GM21423 (cell line): ENCODE measurements around the gene CACNA2D1.

Experiments
- ATAC-seq: cut with Tn5 transposase; IDR thresholded peaks from one replicate; pipeline ENCODE4 v1.9.1; 2021; ENCODE audit warnings: mild to moderate bottlenecking, moderate library complexity; ENCODE audit not compliant: unreplicated experiment

The CACNA2D1 gene

GRCh38 chr7:82126576-82126975 lies 317.0 kb downstream of the CACNA2D1 start:
- no peak for ATAC-seq

DNA sequence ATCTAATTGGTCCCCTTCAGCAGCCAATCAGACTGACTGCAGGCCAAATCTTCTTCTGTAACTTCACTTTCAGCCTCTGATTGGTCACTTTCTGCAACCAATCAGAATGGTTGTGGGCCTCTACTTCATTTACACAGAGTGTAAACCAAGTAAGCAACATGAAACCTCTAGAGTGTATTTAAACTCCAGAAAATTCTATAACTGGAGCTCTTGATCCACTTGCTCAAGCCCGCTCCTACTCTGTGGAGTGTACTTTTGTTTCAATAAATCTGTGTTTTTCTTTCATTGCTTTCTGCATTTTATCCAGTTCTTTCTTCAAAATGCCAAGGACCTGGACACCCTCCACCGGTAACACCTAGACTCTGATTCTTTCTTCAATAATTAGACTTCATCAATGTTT lies 319.1 kb downstream of the CACNA2D1 start:
- no peak for ATAC-seq

DNA sequence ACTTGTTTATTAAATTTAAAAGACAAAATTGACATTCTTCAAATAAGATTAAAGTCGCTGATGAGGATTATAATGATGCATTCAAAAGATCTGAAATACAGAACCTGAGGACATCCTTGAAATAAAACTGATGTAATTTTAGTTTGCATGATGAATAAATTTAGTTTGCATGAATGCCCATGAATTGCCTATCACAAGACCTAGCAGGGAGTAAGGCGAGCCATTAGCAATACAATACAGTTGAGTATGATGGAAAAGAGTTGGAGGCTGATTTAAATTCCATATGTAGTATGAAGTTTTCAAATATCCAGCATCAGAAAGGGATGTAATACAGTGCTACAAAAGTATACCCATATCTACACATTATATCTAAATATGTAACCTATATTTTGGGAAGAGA lies 321.3 kb downstream of the CACNA2D1 start:
- ATAC-seq: no peak

DNA sequence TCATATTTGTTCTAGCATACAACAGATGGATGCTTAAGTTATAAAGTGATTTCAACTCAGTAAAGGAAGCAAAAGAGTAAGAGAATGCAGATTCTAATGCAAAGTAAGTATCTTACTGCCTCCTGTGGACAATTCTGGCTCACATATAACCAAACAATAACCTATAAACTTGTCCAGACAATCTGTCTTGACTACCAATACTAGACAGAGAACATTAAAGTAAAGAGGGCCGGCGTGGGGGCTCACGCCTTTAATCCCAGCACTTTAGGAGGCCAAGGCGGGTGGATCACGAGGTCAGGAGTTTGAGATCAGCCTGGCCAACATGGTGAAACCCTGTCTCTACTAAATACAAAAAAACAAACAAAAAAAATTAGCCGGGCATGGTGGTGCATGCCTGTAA lies 329.3 kb downstream of the CACNA2D1 start:
- no peak for ATAC-seq

DNA sequence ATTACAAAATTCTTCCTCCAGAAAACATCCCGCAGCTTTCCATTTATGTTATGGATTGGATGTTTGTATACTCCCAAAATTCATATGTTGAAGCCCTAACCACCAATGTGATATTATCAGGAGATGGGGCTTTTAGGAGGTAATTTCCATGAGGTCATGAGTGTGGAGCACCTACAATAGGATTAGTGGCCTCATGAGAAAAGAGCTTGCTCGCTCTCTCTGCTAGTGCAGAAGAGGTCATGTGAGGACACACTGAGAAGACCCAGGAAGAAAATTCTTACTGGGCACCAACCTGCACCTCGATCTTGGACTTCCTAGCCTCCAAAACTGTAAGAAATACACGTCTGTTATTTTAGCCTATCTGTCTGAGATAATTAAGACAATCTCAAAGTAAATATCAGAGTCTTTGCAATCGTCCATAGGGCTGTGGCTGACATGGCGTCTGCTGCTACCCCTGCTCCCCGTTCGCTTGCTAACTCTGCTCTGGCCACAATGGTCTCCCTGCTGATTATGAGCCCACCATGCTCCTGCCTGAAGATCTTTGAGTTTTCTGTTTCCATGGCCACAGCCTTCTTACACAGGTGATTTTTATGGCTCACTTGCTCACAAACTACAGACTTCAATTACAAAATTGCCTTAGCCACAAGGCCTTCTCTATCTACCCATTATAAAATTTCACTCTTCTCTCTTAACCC lies 333.3 kb downstream of the CACNA2D1 start:
- no peak for ATAC-seq

GRCh38 chr7:82109288-82109687 lies 334.3 kb downstream of the CACNA2D1 start:
- ATAC-seq: no peak

DNA sequence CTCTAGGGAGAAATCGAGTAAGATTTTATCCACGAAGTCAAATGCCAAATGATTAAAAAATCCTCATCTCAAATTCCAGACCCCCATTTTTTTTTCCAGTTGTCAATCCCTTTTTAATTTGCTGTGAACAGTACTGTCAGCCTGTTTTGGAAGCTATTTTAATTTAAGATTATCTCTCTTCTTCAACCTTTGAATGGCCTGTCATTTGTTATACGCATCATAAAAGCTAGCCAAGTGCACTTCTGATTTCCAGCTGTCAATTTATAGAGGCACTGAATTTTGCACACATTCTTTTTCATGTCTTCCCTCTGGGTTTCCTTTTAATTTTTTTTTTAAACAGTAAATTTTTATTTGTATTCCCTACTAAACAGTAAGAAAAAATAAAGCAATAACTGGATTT lies 337.4 kb downstream of the CACNA2D1 start:
- no peak for ATAC-seq

- no peak for ATAC-seq
Measured at GRCh38 chr7:82105463-82105862, 338.1 kb downstream of the CACNA2D1 start.

- ATAC-seq: no peak
Measured at GRCh38 chr7:82098414-82098813, 345.2 kb downstream of the CACNA2D1 start.

GRCh38 chr7:82091126-82091684 lies 352.4 kb downstream of the CACNA2D1 start:
- ATAC-seq: no peak

- no peak for ATAC-seq
Measured at GRCh38 chr7:82087099-82087498, 356.5 kb downstream of the CACNA2D1 start.

GRCh38 chr7:82085116-82085515 lies 358.5 kb downstream of the CACNA2D1 start:
- no peak for ATAC-seq

DNA sequence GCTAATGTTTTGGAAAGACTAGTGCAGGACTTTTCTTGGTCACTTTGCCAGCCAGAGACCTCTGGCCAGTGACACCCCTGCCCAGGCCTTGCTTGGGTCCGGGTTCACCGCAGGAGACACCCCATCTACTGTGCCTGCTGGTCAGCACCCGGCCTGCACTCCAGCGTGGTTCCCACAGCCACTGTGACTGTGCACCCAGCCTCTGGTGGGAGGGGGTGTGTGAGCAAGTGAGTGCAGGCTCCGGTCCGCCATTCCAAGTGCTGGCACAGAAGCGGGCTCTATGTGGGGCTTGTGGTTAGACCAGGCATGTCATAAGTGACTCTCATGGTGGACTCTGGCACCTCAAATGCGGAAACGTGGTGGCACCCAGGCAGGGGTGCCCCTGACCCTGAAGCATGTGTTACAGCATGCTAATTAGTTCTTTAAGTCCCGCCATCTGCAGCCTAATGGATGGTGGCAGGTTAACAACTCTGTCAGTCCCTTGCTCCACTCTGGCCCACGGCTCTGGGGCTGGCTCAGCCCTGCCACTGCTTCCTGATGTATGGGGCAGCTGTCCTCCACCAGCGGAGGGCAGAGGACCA lies 361.8 kb downstream of the CACNA2D1 start:
- no peak for ATAC-seq

DNA sequence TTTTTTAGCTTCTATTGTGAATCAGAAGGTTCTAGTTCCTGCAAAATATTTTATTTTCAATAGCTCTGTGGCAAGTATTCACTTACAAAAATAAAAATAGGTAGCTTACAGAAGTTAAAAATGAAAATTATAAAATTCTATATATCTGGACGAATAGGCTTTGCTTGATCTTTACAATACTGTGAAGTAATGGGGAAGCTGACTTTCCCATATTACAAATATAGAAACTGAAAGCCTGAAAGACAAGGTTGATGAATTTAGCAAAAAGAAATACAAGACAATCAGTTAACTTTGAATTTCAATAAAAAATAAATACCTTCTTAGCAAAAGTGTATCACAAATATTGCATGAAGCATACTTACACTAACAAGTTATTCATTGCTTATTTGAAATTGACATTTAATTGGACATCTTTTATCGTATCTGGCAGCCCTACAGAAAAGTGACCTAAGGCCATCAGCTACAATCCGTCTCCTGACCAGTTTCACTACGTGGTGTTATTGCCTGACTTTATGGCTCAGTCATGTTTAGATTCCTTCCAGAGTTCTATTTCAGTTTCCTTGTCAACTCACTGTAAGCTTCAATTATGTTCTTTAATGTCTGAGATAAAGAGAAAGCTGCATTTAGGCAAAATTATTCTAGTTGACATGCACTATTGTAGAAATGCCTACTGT lies 363.2 kb downstream of the CACNA2D1 start:
- no peak for ATAC-seq

DNA sequence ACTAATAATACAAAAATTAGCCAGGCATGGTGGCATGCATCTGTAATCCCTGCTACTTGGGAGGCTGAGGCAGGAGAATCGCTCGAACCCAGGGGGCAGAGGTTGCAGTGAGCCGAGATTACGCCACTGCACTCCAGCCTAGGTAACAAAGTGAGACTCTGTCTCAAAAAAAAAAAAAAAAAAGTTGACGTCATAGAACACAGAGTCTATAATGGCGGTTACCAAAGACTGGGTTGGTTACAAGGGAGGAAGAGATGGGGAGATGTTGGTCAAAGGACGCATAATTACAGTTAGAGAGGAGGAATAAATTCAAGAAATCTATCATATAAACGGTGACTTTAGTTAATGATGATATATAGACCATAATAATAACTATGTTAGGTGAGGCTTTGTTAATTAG lies 364.1 kb downstream of the CACNA2D1 start:
- no peak for ATAC-seq

DNA sequence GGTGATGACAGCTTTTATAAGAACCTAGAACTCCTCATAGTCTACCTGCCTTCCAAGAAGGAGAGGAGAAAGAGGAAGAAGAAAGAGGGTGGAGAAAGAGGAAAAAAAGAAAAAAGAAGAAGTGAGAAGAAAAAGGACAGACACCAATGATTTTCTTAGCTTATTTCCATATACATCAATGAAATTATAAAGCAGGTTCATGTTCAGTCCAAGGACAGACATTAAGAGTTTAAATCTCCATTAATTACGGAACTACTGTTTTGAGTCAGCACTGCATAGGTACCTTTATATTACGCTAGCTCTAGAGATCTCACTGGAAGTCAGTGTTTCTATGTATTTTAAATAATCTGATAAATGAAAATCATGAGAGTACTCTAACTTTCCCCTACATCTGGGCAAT lies 364.8 kb downstream of the CACNA2D1 start:
- ATAC-seq: no peak

DNA sequence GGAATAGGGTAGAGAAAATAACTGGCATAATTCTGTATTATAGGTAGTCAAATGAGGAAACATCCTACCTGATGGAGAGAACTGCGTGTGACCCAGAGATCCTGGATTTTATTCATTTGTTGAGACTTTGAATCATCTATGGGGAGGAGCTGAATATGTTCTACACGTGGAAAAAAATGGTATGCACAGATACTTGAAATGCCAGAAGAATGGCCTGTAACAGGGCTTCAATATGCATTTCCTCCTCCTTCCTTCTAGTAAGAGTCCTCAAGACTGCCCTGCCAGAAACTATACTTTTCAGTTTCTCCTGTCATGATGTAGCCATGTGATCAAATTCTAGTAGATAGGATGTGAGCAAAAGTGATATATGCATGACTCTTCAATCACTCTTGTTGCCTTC lies 372.1 kb downstream of the CACNA2D1 start:
- no peak for ATAC-seq

GRCh38 chr7:82067628-82068264 lies 375.8 kb downstream of the CACNA2D1 start:
- no peak for ATAC-seq

DNA sequence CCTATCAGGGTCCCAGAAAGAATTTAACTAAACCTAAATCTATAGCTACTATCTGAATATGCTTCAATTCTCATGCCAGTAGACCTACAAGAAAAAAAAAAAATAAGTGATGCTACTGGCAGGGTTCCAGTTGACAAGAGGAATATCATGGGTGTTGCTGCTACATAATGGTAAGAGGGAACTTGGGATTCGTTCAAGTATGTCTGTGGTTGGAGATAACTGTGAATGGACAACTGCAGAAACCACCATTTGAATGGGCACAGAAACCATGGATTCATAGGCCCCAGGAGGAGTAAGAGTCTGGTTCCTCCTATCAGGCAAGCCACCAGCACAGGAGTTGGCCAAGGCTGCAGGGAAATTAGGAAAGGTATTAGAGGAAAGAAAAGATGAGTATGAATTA lies 386.1 kb downstream of the CACNA2D1 start:
- ATAC-seq: no peak

DNA sequence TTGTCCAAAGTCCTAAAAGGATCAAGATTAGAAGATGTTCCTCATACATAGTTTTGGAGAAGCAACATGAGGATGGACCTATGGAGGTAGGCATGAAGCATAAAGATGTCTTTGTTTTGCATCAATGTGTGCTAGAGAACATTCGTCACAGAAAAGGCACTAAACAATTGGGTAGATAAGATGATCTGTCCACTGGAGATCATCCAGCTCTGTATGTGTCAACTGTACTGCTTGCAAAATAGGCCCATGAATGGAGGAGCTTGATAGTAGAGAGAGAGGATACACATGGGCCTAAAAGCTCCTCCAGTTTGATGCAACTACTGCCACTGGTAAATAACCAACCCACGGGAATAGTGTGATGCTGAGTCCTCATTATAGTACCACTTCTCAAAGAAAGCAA lies 387.3 kb downstream of the CACNA2D1 start:
- no peak for ATAC-seq

DNA sequence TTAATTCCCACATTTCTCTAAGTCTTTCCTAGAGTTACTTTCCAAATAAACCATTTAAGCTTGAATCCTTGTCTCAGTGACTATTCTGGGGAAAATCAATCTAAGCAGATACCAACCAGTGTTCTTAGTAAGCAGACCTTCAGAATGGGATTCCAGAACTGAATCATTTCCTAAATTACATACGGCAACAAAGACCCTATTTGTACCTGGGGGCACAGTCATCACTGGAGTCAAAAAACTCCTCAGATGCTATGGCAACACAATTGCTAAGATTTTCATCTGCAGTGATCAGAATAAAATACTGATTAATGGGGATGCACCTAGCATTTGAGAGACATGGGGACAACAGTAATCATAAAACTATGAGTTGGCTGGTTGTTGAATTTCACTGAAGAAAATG lies 389.0 kb downstream of the CACNA2D1 start:
- no peak for ATAC-seq
